Activated CD8-positive, alpha-beta memory T cell treated with anti-CD3 and anti-CD28 coated beads, Interleukin-2, amount 50 U/mL, for 24 hours (primary cell): Measurements from ENCODE around the gene TULP3.

Source experiments
- DNase-seq: peaks from one replicate; pipeline ENCODE4 v3.0.0-alpha.2; 2020; ENCODE audit errors: extremely low read depth

The TULP3 gene

GRCh38 chr12:2877047-2877952 lies 13.4 kb upstream of the TULP3 start, which contains the start of the genes FOXM1 and RHNO1:
TSS of gene FOXM1 (minus strand) at chr12:2877174. CDS start at chr12:2874478, 2,696 bp downstream.
TSS of gene RHNO1 (plus strand) at chr12:2877223. CDS start at chr12:2885367, 8,144 bp downstream.
- DNase-seq = peak; percentile 69

- no peak for DNase-seq
Measured at GRCh38 chr12:2877953-2878732, 12.5 kb upstream of the TULP3 start.

GRCh38 chr12:2879853-2880252 lies 10.8 kb upstream of the TULP3 start:
- DNase-seq = no peak

GRCh38 chr12:2884810-2885209 lies 5.9 kb upstream of the TULP3 start:
- DNase-seq = no peak

- DNase-seq = no peak
Measured at GRCh38 chr12:2886768-2887450, 3.8 kb upstream of the TULP3 start.

GRCh38 chr12:2890001-2890387 lies 697 bp upstream of the TULP3 start:
- DNase-seq = no peak

GRCh38 chr12:2891240-2892053 lies 756 bp downstream of the TULP3 start:
- DNase-seq = no peak

- no peak for DNase-seq
Measured at GRCh38 chr12:2892246-2892645, 1.6 kb downstream of the TULP3 start.

GRCh38 chr12:2893007-2893406 lies 2.3 kb downstream of the TULP3 start:
- DNase-seq = no peak

GRCh38 chr12:2895051-2895451 lies 4.4 kb downstream of the TULP3 start:
- no peak for DNase-seq

GRCh38 chr12:2895511-2895910 lies 4.8 kb downstream of the TULP3 start:
- no peak for DNase-seq

- DNase-seq = no peak
Measured at GRCh38 chr12:2897418-2897817, 6.7 kb downstream of the TULP3 start.

GRCh38 chr12:2900642-2901041 lies 10.0 kb downstream of the TULP3 start:
- no peak for DNase-seq

- DNase-seq = no peak
Measured at GRCh38 chr12:2902272-2902880, 11.7 kb downstream of the TULP3 start.

GRCh38 chr12:2904260-2904659 lies 13.6 kb downstream of the TULP3 start:
- no peak for DNase-seq

GRCh38 chr12:2912216-2912575 lies 21.5 kb downstream of the TULP3 start:
- DNase-seq = no peak

- DNase-seq = no peak
Measured at GRCh38 chr12:2919249-2919648, 28.6 kb downstream of the TULP3 start.

- DNase-seq = no peak
Measured at GRCh38 chr12:2922329-2922728, 31.6 kb downstream of the TULP3 start.

GRCh38 chr12:2923057-2923456 lies 32.4 kb downstream of the TULP3 start:
- no peak for DNase-seq

- no peak for DNase-seq
Measured at GRCh38 chr12:2924019-2924418, 33.3 kb downstream of the TULP3 start.
